Stomach (tissue), 4 donors: ENCODE data around the gene TMX2.
"Not testable (repeated sequence)": the region's sequence is repeated elsewhere in the genome, so short reads cannot be mapped to it uniquely, and the experiment has no call there.

Experiments used
- CTCF ChIP-seq, 7 experiments: fragments of 450-650 bp in 4 of 7; fragments of 200-600 bp in 3 of 7; sonication (generic) in 3 of 7; IDR thresholded peaks; one replicate each; pipeline ENCODE4 v1.5.1; 2016 to 2019; ENCODE audit warnings: antibody characterized with exemption in 7 of 7, control low read depth in 2 of 7, mild to moderate bottlenecking in 1 of 7
- EP300 ChIP-seq: sonication (generic); formaldehyde crosslinking; IDR thresholded peaks from one replicate; pipeline ENCODE4 v1.6.1; 2017; ENCODE audit warnings: antibody characterized with exemption
- POLR2A ChIP-seq, 4 donors: fragments of 450-650 bp; IDR thresholded peaks; one replicate each; pipeline ENCODE4 v1.6.1; 2016; ENCODE audit warnings: antibody characterized with exemption in 4 of 4, control low read depth in 2 of 4, mild to moderate bottlenecking in 1 of 4, moderate library complexity in 1 of 4
- POLR2AphosphoS5 ChIP-seq, 3 donors: sonication (generic); formaldehyde crosslinking; IDR thresholded peaks; one replicate each; pipeline ENCODE4 v1.6.1; 2016; ENCODE audit warnings: antibody characterized with exemption in 3 of 3

DNA sequence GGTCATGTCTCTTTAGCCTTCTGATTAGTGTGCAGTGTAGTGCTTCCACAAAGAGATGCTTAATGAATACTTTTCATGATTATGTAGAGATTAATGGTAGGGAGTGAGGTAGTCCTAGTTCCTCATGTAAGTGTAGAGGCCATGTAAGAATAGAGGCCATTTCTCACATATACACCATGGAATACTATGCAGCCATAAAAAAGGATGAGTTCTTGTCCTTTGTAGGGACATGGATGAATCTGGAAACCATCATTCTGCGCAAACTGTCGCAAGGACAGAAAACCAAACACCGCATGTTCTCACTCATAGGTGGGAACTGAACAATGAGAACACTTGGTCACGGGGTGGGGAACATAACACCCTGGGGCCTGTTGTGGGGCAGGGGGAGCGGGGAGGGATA is 21.9 kb upstream of the TMX2 start:
- TF ChIP-seq CTCF (IDR thresholded peaks at IDR 0.05); POLR2AphosphoS5 (IDR thresholded peaks at IDR 0.05); POLR2A (IDR thresholded peaks at IDR 0.05); EP300: not testable (repeated sequence)
